GM12801 (cell line): ENCODE measurements around the gene EHD2.

Experiments used
- TF ChIP-seq, protein P1 (sequence below): IDR thresholded peaks from one replicate; pipeline ENCODE4 v1.5.1; 2011; ENCODE audit warnings: control low read depth; ENCODE audit not compliant: insufficient read length; ENCODE audit errors: extremely low read depth

Gene EHD2

DNA sequence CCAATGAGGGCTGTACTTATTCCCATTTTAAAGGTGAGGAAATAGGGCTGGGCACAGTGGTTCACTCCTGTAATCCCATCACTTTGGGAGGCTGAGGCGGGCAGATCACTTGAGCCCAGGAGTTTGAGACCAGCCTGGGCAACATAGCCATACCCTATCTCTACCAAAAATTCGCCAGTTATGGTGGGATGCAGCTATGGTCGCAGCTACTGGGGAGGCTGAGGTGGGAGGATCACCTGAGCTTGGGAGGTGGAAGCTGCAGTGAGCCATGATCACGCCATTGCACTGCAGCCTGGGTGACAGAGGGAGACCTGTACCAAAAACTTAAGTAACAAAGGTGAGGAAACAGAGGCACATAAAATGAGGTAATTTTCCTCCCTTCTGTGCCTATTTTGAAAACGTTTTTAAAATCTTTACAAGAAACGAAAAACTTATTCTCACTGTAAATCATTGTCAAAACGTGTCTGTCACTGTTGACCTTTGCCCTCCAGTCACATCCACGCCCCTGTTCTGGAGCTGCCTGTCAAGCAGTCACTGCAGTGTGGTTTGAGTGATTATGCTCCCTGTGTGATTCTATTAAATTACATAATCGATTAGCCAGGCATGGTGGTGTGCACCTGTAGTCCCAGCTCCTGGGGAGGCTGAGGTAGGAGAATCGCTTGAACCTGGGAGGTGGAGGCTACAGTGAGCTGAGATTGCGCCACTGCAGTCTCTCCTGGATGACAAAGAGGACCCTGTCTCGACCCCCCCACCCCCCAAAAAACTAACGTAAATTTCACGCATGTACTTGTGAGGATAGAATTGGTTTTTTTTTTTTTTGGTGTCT lies 44.6 kb downstream of the EHD2 start:
- TF ChIP-seq, protein P1, sequence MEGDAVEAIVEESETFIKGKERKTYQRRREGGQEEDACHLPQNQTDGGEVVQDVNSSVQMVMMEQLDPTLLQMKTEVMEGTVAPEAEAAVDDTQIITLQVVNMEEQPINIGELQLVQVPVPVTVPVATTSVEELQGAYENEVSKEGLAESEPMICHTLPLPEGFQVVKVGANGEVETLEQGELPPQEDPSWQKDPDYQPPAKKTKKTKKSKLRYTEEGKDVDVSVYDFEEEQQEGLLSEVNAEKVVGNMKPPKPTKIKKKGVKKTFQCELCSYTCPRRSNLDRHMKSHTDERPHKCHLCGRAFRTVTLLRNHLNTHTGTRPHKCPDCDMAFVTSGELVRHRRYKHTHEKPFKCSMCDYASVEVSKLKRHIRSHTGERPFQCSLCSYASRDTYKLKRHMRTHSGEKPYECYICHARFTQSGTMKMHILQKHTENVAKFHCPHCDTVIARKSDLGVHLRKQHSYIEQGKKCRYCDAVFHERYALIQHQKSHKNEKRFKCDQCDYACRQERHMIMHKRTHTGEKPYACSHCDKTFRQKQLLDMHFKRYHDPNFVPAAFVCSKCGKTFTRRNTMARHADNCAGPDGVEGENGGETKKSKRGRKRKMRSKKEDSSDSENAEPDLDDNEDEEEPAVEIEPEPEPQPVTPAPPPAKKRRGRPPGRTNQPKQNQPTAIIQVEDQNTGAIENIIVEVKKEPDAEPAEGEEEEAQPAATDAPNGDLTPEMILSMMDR = no peak

GRCh38 chr19:47758443-47758804 lies 45.2 kb downstream of the EHD2 start:
- TF ChIP-seq, protein P1 = no peak

DNA sequence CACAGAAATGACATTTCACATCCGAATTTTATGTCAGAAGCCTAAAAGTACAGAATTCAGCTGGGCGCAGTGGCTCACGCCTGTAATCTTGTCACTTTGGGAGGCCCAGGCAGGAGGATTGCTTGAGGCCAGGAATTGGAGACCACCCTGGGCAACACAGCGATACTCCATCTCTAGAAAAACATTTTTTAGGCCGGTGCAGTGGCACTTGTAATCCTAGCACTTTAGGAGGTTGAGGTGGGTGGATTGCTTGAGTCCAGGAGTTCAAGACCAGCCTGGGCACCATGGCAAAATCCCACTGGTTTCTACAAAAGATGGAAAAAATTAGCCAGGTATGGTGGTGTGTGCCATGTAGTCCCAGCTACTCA lies 47.4 kb downstream of the EHD2 start:
- TF ChIP-seq, protein P1 = no peak

DNA sequence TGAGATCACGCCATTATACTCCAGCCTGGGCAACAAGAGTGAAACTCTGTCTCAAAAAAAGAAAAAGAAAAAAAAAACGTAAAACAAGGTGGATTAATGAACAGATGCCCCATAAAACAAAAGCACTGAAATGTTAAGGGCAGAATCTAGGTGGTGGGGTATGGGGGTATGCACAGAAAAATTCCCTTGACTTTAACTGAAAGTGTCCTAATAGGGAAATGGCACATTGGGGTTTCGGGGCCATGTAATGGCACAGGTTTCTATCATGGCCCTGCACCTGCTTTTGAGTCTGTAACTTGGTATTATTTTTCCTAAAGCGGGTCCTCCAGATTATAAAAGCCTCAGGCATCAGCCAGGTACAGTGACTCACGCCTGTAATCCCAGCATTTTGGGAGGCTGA lies 48.3 kb downstream of the EHD2 start:
- TF ChIP-seq, protein P1 = no peak

DNA sequence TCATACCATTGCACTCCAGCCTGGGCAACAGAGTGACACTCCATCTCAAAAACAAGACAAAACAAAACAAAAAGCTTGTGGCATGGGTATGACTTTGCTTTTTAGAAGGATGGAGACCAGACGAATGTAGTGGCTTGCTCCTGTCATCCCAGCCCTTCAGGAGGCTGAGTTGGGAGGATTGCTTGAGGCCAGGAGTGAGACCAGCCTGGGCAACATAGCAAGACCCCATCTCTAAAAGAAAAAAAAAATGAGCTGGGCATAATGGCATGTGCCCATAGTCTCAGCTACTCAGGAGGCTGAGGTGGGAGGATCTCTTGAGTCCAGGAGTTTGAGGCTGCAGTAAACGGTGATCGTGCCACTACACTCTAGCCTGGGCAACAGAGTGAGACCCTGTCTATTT lies 48.9 kb downstream of the EHD2 start:
- TF ChIP-seq, protein P1 = no peak

- TF ChIP-seq, protein P1 = no peak
These were observed 49.5 kb downstream of the EHD2 start for GRCh38 chr19:47762615-47763308.

GRCh38 chr19:47765523-47766358 lies 52.5 kb downstream of the EHD2 start:
- TF ChIP-seq, protein P1 = no peak
